HepG2 (cell line): ENCODE measurements around the gene DDX39B. TPM values are rescaled to one million over a fixed set of nuclear protein-coding genes. Genes with fewer than 3 reads are reported as not detected.
A peak's percentile ranks its signal among the peaks of the same experiment; 100 is the strongest.

Experiments
- ATAC-seq: fragments of 200-7000 bp; cut with Tn5 transposase; 3 replicates; pipeline ENCODE4 v1.9.1; 2020; ENCODE audit warnings: mild to moderate bottlenecking, moderate library complexity
- BruUV-seq: library from RNA; stranded (reverse); fragments of 400-500 nt; replicated peaks from 2 replicates; lab custom pipeline; 2021; lab: Mats Ljungman, UMichigan
- CTCF ChIA-PET: fragments of 300-600 bp; formaldehyde crosslinking; extraction: SDS; loops from one replicate; lab custom pipeline; 2021; ENCODE audit warnings: low total read pairs, inconsistent platforms, low intra/inter-chr PET ratio; lab: Yijun Ruan, JAX
- POLR2A ChIA-PET: fragments of 350-600 bp; sonication (Branson Sonifier 250); formaldehyde crosslinking; loops from one replicate; lab custom pipeline; 2020; ENCODE audit warnings: antibody characterized with exemption, inconsistent platforms; lab: Yijun Ruan, JAX
- DNase-seq: peaks from one replicate; pipeline ENCODE4 v3.0.0-alpha.2; 2015; ENCODE audit warnings: low spot score
- FAIRE-seq: peaks from 3 replicates; lab custom pipeline; 2011; peaks lifted over from hg19 to GRCh38; lab: Jason Lieb, UNC
- H2AFZ ChIP-seq: one replicate; pipeline ENCODE4 v1.6.1; 2011; ENCODE audit warnings: low read length, inconsistent platforms
- H3K27ac ChIP-seq: fragments of 300-600 bp; 3 replicates; pipeline ENCODE4 v1.8.0; 2011; ENCODE audit warnings: mixed run types, mild to moderate bottlenecking, mixed read lengths, low read length, inconsistent platforms; ENCODE audit not compliant: insufficient read depth; ENCODE audit errors: extremely low read length
- H3K27me3 ChIP-seq, 2 experiments: fragments of 200-600 bp in 1 of 2; 2 replicates in 1 of 2; 3 replicates in 1 of 2; pipeline versions ENCODE4 v1.6.0 to v1.8.0; 2011; ENCODE audit warnings: low read length in 2 of 2, mild to moderate bottlenecking in 2 of 2, moderate library complexity in 2 of 2, inconsistent platforms in 1 of 2; ENCODE audit not compliant: insufficient read depth in 2 of 2, control insufficient read depth in 1 of 2
- H3K36me3 ChIP-seq, 2 experiments: fragments of 200-600 bp in 1 of 2; replicated peaks in 1 of 2; 2 replicates in 1 of 2; 3 replicates in 1 of 2; pipeline versions ENCODE4 v1.5.1 to v1.8.0; 2011; ENCODE audit warnings: low read length in 2 of 2, inconsistent platforms in 1 of 2; ENCODE audit not compliant: insufficient read depth in 2 of 2, control insufficient read depth in 1 of 2
- H3K4me1 ChIP-seq: 2 replicates; pipeline ENCODE4 v1.5.1; 2012; ENCODE audit warnings: low read length, inconsistent platforms; ENCODE audit not compliant: insufficient read depth
- H3K4me2 ChIP-seq: 2 replicates; pipeline ENCODE4 v1.6.0; 2011; ENCODE audit warnings: low read depth, low read length, inconsistent platforms
- H3K4me3 ChIP-seq, 3 experiments: fragments of 200-600 bp in 1 of 3; sonication (generic), shearing (Covaris generic) in 1 of 3; replicated peaks in 1 of 3; 2 replicates each; pipeline ENCODE4 v1.5.1; 2011 to 2016; ENCODE audit warnings: low read length in 3 of 3, inconsistent platforms in 2 of 3, low read depth in 2 of 3, mild to moderate bottlenecking in 2 of 3, control low read depth in 1 of 3, mixed read lengths in 1 of 3; ENCODE audit not compliant: insufficient read depth in 1 of 3
- H3K79me2 ChIP-seq: one replicate; pipeline ENCODE4 v1.6.1; 2011; ENCODE audit warnings: low read length, inconsistent platforms; ENCODE audit not compliant: insufficient read depth
- H3K9ac ChIP-seq: 2 replicates; pipeline ENCODE4 v1.6.0; 2011; ENCODE audit warnings: mild to moderate bottlenecking, low read depth, low read length, inconsistent platforms; ENCODE audit not compliant: insufficient read depth
- H3K9me3 ChIP-seq: 2 replicates; pipeline ENCODE4 v1.5.1; 2012; ENCODE audit warnings: mild to moderate bottlenecking, low read length
- H4K20me1 ChIP-seq: 2 replicates; pipeline ENCODE4 v1.6.0; 2011; ENCODE audit warnings: inconsistent platforms, mild to moderate bottlenecking, low read length, moderate library complexity; ENCODE audit not compliant: insufficient read depth
- CCAR2 ChIP-seq: fragments of 200-400 bp; formaldehyde crosslinking; optimal IDR thresholded peaks from 2 replicates; pipeline ENCODE3; 2018; ENCODE audit warnings: low read depth, mild to moderate bottlenecking, low read length, moderate library complexity
- NFYB ChIP-seq: sonication (generic); formaldehyde crosslinking; IDR thresholded peaks from 2 replicates; pipeline ENCODE4 v1.4.0; 2020; ENCODE audit warnings: missing genetic modification reagents
- POLR2AphosphoS5 ChIP-seq: IDR thresholded peaks from 2 replicates; pipeline ENCODE4 v1.6.1; 2012; ENCODE audit warnings: low read depth, low read length
- SRSF9 ChIP-seq: fragments of 200-400 bp; formaldehyde crosslinking; IDR thresholded peaks from 2 replicates; pipeline ENCODE4 v1.6.1; 2018; ENCODE audit warnings: borderline replicate concordance, mild to moderate bottlenecking, low read depth, low read length; ENCODE audit not compliant: insufficient read depth, poor library complexity, severe bottlenecking
- SUZ12 ChIP-seq: fragments of 150-350 bp; IDR thresholded peaks from 2 replicates; pipeline ENCODE4 v1.6.1; 2014; ENCODE audit warnings: low read depth, low read length
- ZBTB37 ChIP-seq: sonication (generic); formaldehyde crosslinking; IDR thresholded peaks from 2 replicates; pipeline ENCODE4 v1.4.0; 2020; ENCODE audit warnings: mild to moderate bottlenecking, missing genetic modification reagents
- ZNF331 ChIP-seq: sonication (generic); formaldehyde crosslinking; IDR thresholded peaks from 2 replicates; pipeline ENCODE4 v1.4.0; 2020; ENCODE audit warnings: missing genetic modification reagents
- ZNF572 ChIP-seq: sonication (generic); formaldehyde crosslinking; IDR thresholded peaks from 2 replicates; pipeline ENCODE4 v1.5.1; 2020; ENCODE audit warnings: mild to moderate bottlenecking, missing genetic modification reagents
- ZNF607 ChIP-seq: sonication (generic); formaldehyde crosslinking; IDR thresholded peaks from 2 replicates; pipeline ENCODE4 v1.5.1; 2020; ENCODE audit warnings: missing genetic modification reagents, mild to moderate bottlenecking, borderline replicate concordance
- ZNF652 ChIP-seq: IDR thresholded peaks from 2 replicates; pipeline ENCODE4 v1.6.1; 2016; ENCODE audit warnings: low read depth, borderline replicate concordance
- ZSCAN5A ChIP-seq: sonication (generic); formaldehyde crosslinking; IDR thresholded peaks from 2 replicates; pipeline ENCODE4 v1.8.0; 2022; ENCODE audit warnings: mild to moderate bottlenecking, missing genetic modification reagents, borderline replicate concordance
- WGBS: methylation state at CpG from one replicate; pipeline ENCODE4 v1.1.6; 2017; ENCODE audit warnings: low lambda C conversion rate; 5-methylcytosine and 5-hydroxymethylcytosine counted together
- in situ Hi-C: cut with HindIII; loops from 2 replicates; pipeline ENCODE4 v1.10.0; 2017; ENCODE audit warnings: low pct_unique_long_range_greater_than_20kb; ENCODE audit not compliant: extremely low pct_ligation_motif_present
- intact Hi-C: fragments of 100-400 bp; cut with micrococcal nuclease; formaldehyde crosslinking; loops from one replicate; pipeline ENCODE4 v1.10.0; 2022; ENCODE audit not compliant: unreplicated experiment
- polyA plus RNA-seq, 8 experiments: library from polyadenylated mRNA; depleted of rRNA in 3 of 8; stranded (reverse) in 7 of 8; unstranded in 1 of 8; fragments of >200 nt; fragmentation: Illumina TruSeq in 4 of 8; extraction: Trizol in 4 of 8; gene quantifications; 2 replicates each; pipeline versions ENCODE4 v1.2.1 to v1.2.3, GENCODE V29; 2011 to 2016; ENCODE audit warnings: low read depth in 4 of 8, missing spikeins in 1 of 8, mixed read lengths in 1 of 8; ENCODE audit not compliant: insufficient read depth in 1 of 8
- total RNA-seq, 5 experiments: library from RNA; depleted of rRNA; stranded (reverse); fragments of >200 nt; fragmentation: Illumina TruSeq; extraction: Trizol; gene quantifications; 2 replicates each; pipeline ENCODE4 v1.2.3, GENCODE V29; 2016; ENCODE audit warnings: low read depth in 1 of 5

The DDX39B gene
- total and polyA plus RNA-seq, 2 of the 13 experiments (the other 11 are each of a cell fraction or from before 2014, with no cell fraction given), result 570 to 678 TPM

GRCh38 chr6:31540640-31541039, 1.2 kb downstream of the DDX39B start (continued):
- no peak for TF ChIP-seq ZNF652 (CRISPR knock-in tag)

- H3K27me3 ChIP-seq, result no peaks in the 10 kb centered on the region; a peak in 2 of 5 replicates
- POLR2A ChIA-PET, result interaction anchor here (1.7 to 6.9 kb wide), 2 partner anchors 9 to 10 kb away, joined by 3 to 123 read pairs; partner anchors contain the start of genes MCCD1 and NFKBIL1
- no TSS peak for BruUV-seq
- FAIRE-seq (no peak), DNase-seq (no peak), ATAC-seq (no peak)
- no peak overlapping the region for H2AFZ ChIP-seq
- peaks cover 66% of the 10 kb centered on the region for H4K20me1 ChIP-seq
- H3K36me3 ChIP-seq, result peaks cover 32 to 65% of the 10 kb centered on the region in 2 experiments
- H3K9me3 ChIP-seq, result no peaks in the 10 kb centered on the region
- H3K79me2 ChIP-seq, result peaks cover 72% of the 10 kb centered on the region
- WGBS, result 91% methylated on average over 6 of the region's 6 CpGs
- peaks cover 60% of the 10 kb centered on the region for H3K4me1 ChIP-seq
- TF ChIP-seq SRSF9 (no peak), ZNF572 (CRISPR knock-in tag) (no peak), ZNF331 (CRISPR knock-in tag) (peak; percentile 7; the same call in 1 of the 2 replicates), ZBTB37 (no peak), SUZ12 (no peak), POLR2AphosphoS5 (0 out of 2 replicates have a peak, but pooled peaks have one; percentile 10), NFYB (CRISPR knock-in tag) (no peak), CCAR2 (no peak), ZSCAN5A (no peak), ZNF607 (CRISPR knock-in tag) (0 out of 2 replicates have a peak, but pooled peaks have one; percentile 32)
- peak overlapping the region; percentile 66 to 99 (median 83); a peak in 3 of 6 replicates for H3K4me3 ChIP-seq
- peak overlapping the region; percentile 99 for H3K4me2 ChIP-seq
- in situ Hi-C loops, result no loop called here
- no peak overlapping the region for H3K27ac ChIP-seq
- peak overlapping the region; percentile 96; the same call in 1 of the 2 replicates for H3K9ac ChIP-seq
- intact Hi-C loops, result no loop called here
- CTCF ChIA-PET, result no interaction called here
Measured at GRCh38 chr6:31538805-31539400, 2.9 kb downstream of the DDX39B start.
